Body of pancreas (tissue), 4 donors: ENCODE measurements around the gene DUXB.

Experiments
- POLR2A ChIP-seq, 3 donors: fragments of 450-650 bp; IDR thresholded peaks; one replicate each; pipeline ENCODE4 v1.6.1; 2016; ENCODE audit warnings: antibody characterized with exemption in 3 of 3, mild to moderate bottlenecking in 2 of 3
- TF ChIP-seq, protein P1 (sequence below), 7 experiments: fragments of 450-650 bp in 4 of 7; fragments of 200-600 bp in 3 of 7; sonication (generic) in 3 of 7; IDR thresholded peaks; one replicate each; pipeline ENCODE4 v1.5.1; 2016 to 2019; ENCODE audit warnings: antibody characterized with exemption in 7 of 7

DNA sequence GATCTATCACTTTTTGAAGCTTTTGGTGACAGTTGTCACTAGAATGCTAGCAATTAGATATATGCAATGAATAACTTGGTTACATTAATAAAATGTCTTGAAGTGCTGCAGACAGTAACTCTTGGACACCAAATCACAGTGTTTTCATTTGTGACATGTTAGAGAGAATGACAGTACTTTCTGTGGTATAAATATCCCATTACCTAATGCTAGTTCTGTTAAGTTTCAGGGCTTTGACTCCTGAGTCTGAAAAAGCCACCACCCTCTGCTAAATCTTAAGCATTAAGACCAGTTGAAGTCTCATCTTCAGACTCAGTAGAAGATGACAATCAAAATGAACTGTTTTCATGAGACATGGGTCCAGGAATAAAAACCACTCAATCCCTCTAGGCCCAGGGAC is 13.9 kb downstream of the DUXB start:
- TF ChIP-seq, protein P1, sequence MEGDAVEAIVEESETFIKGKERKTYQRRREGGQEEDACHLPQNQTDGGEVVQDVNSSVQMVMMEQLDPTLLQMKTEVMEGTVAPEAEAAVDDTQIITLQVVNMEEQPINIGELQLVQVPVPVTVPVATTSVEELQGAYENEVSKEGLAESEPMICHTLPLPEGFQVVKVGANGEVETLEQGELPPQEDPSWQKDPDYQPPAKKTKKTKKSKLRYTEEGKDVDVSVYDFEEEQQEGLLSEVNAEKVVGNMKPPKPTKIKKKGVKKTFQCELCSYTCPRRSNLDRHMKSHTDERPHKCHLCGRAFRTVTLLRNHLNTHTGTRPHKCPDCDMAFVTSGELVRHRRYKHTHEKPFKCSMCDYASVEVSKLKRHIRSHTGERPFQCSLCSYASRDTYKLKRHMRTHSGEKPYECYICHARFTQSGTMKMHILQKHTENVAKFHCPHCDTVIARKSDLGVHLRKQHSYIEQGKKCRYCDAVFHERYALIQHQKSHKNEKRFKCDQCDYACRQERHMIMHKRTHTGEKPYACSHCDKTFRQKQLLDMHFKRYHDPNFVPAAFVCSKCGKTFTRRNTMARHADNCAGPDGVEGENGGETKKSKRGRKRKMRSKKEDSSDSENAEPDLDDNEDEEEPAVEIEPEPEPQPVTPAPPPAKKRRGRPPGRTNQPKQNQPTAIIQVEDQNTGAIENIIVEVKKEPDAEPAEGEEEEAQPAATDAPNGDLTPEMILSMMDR (IDR thresholded peaks at IDR 0.05) = no peak
- no peak for TF ChIP-seq POLR2A (IDR thresholded peaks at IDR 0.05)
